Measurements from ENCODE around the gene LDLR.

DNA sequence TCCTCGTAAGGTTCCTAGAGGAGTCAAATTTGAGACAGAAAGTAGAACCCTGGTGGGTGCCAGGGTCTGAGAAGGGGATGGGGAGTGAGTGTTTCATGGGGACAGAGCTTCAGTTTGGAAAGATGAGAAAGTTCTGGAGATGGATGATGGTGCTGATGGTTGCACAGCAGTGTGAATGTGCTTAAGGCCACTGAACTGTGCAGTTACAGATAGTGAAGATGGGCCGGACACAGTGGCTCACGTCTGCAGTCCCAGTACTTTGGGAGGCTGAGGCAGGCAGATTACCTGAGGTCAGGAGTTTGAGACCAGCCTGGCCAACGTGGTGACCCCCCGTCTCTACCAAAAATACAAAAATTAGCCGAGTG is 65.4 kb downstream of the LDLR start:
- no peak for TF ChIP-seq ESRRG (CRISPR knock-in tag; IDR thresholded peaks at IDR 0.05)
- TF ChIP-seq, protein P1, sequence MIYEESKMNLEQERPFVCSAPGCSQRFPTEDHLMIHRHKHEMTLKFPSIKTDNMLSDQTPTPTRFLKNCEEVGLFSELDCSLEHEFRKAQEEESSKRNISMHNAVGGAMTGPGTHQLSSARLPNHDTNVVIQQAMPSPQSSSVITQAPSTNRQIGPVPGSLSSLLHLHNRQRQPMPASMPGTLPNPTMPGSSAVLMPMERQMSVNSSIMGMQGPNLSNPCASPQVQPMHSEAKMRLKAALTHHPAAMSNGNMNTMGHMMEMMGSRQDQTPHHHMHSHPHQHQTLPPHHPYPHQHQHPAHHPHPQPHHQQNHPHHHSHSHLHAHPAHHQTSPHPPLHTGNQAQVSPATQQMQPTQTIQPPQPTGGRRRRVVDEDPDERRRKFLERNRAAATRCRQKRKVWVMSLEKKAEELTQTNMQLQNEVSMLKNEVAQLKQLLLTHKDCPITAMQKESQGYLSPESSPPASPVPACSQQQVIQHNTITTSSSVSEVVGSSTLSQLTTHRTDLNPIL (CRISPR knock-in tag; IDR thresholded peaks at IDR 0.05; ENCODE audit: low read depth), result no peak
- no peak for TF ChIP-seq ZFP30 (CRISPR knock-in tag; IDR thresholded peaks at IDR 0.05)
- no peak for TF ChIP-seq ZNF70 (CRISPR knock-in tag; IDR thresholded peaks at IDR 0.05)
- no peak for TF ChIP-seq ZC3H10 (CRISPR knock-in tag; IDR thresholded peaks at IDR 0.05)
- no peak for TF ChIP-seq RARB (CRISPR knock-in tag; IDR thresholded peaks at IDR 0.05)
- TF ChIP-seq, protein P2, sequence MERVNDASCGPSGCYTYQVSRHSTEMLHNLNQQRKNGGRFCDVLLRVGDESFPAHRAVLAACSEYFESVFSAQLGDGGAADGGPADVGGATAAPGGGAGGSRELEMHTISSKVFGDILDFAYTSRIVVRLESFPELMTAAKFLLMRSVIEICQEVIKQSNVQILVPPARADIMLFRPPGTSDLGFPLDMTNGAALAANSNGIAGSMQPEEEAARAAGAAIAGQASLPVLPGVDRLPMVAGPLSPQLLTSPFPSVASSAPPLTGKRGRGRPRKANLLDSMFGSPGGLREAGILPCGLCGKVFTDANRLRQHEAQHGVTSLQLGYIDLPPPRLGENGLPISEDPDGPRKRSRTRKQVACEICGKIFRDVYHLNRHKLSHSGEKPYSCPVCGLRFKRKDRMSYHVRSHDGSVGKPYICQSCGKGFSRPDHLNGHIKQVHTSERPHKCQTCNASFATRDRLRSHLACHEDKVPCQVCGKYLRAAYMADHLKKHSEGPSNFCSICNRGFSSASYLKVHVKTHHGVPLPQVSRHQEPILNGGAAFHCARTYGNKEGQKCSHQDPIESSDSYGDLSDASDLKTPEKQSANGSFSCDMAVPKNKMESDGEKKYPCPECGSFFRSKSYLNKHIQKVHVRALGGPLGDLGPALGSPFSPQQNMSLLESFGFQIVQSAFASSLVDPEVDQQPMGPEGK (CRISPR knock-in tag; IDR thresholded peaks at IDR 0.05; ENCODE audit: borderline replicate concordance), result no peak
- TF ChIP-seq ZFP3 (CRISPR knock-in tag; IDR thresholded peaks at IDR 0.05), result no peak
- TF ChIP-seq, protein P3, sequence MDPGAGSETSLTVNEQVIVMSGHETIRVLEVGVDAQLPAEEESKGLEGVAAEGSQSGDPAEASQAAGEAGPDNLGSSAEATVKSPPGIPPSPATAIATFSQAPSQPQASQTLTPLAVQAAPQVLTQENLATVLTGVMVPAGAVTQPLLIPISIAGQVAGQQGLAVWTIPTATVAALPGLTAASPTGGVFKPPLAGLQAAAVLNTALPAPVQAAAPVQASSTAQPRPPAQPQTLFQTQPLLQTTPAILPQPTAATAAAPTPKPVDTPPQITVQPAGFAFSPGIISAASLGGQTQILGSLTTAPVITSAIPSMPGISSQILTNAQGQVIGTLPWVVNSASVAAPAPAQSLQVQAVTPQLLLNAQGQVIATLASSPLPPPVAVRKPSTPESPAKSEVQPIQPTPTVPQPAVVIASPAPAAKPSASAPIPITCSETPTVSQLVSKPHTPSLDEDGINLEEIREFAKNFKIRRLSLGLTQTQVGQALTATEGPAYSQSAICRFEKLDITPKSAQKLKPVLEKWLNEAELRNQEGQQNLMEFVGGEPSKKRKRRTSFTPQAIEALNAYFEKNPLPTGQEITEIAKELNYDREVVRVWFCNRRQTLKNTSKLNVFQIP (CRISPR knock-in tag; IDR thresholded peaks at IDR 0.05; ENCODE audit: borderline replicate concordance, low read depth), result no peak
- TF ChIP-seq TOX (CRISPR knock-in tag; IDR thresholded peaks at IDR 0.05; ENCODE audit: borderline replicate concordance), result no peak
- no peak for TF ChIP-seq TCF4 (CRISPR knock-in tag; IDR thresholded peaks at IDR 0.05; ENCODE audit: borderline replicate concordance)
- TF ChIP-seq BACH2 (CRISPR knock-in tag; IDR thresholded peaks at IDR 0.05; ENCODE audit: borderline replicate concordance), result no peak

All from SK-N-SH treated with all-trans-retinoic acid at 6 μM for 48 hours (cell line).